ENCODE results near the gene DOCK11.

GRCh38 chrX:118655561-118656246, 160.1 kb downstream of the DOCK11 start:
- TF ChIP-seq, protein P1, sequence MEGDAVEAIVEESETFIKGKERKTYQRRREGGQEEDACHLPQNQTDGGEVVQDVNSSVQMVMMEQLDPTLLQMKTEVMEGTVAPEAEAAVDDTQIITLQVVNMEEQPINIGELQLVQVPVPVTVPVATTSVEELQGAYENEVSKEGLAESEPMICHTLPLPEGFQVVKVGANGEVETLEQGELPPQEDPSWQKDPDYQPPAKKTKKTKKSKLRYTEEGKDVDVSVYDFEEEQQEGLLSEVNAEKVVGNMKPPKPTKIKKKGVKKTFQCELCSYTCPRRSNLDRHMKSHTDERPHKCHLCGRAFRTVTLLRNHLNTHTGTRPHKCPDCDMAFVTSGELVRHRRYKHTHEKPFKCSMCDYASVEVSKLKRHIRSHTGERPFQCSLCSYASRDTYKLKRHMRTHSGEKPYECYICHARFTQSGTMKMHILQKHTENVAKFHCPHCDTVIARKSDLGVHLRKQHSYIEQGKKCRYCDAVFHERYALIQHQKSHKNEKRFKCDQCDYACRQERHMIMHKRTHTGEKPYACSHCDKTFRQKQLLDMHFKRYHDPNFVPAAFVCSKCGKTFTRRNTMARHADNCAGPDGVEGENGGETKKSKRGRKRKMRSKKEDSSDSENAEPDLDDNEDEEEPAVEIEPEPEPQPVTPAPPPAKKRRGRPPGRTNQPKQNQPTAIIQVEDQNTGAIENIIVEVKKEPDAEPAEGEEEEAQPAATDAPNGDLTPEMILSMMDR (IDR thresholded peaks at IDR 0.05): no peak
- TF ChIP-seq EP300 (IDR thresholded peaks at IDR 0.05): no peak
- TF ChIP-seq POLR2A (IDR thresholded peaks at IDR 0.05): no peak
